Measurements from ENCODE around the gene GMDS. TPM values are rescaled to one million over a fixed set of nuclear protein-coding genes. Genes with fewer than 3 reads are reported as not detected.

The GMDS gene
- total RNA-seq, 1 experiment from 2014 or later = 27.6 TPM

GRCh38 chr6:2196079-2196679 is 49.2 kb downstream of the GMDS start:
- Histone ChIP-seq H4K5ac (ENCODE audit: insufficient read length, low read depth, low read length) (no peak overlapping the region), H3K9me3 (ENCODE audit: control insufficient read depth, low read depth, low read length) (no peaks in the 10 kb centered on the region), H2BK20ac (ENCODE audit: low read depth, low read length, poor library complexity, severe bottlenecking) (no peak overlapping the region), H3K14ac (ENCODE audit: insufficient read depth, low read length) (no peak overlapping the region), H3T11ph (ENCODE audit: low read length) (no peak overlapping the region), H3K27me3 (ENCODE audit: insufficient read depth, low read length) (no peaks in the 10 kb centered on the region), H2BK12ac (ENCODE audit: insufficient read length, low read depth, low read length) (no peak overlapping the region), H3K4ac (ENCODE audit: low read depth, low read length) (no peak overlapping the region), H3K23me2 (ENCODE audit: insufficient read length, low read depth, low read length, poor library complexity, severe bottlenecking) (peaks cover 5% of the 10 kb centered on the region), H3K23ac (ENCODE audit: insufficient read length, low read depth, low read length) (no peak overlapping the region), H3K18ac (ENCODE audit: insufficient read length, low read depth, low read length) (no peak overlapping the region), H3K4me2 (ENCODE audit: insufficient read depth, insufficient read length, low read length) (no peak overlapping the region), H2BK5ac (ENCODE audit: insufficient read length, low read length) (no peak overlapping the region), H3K79me1 (ENCODE audit: insufficient read depth, low read depth, low read length, poor library complexity, severe bottlenecking) (no peaks in the 10 kb centered on the region), H3K9ac (ENCODE audit: extremely low read depth, insufficient read length, low read length) (no peak overlapping the region), H3K27ac (ENCODE audit: insufficient read length, low read depth, low read length) (no peak overlapping the region), H3K56ac (ENCODE audit: insufficient read length, low read depth, low read length) (no peak overlapping the region), H2BK120ac (ENCODE audit: low read depth, low read length, poor library complexity, severe bottlenecking) (no peak overlapping the region), H4K20me1 (ENCODE audit: control insufficient read depth, insufficient read depth, insufficient read length) (no peaks in the 10 kb centered on the region), H3K79me2 (ENCODE audit: insufficient read depth, low read length) (no peaks in the 10 kb centered on the region), H2AFZ (ENCODE audit: low read length) (no peak overlapping the region), H3K4me1 (ENCODE audit: insufficient read depth, low read length) (no peaks in the 10 kb centered on the region), H4K91ac (ENCODE audit: insufficient read length, low read depth, low read length) (no peak overlapping the region), H2BK15ac (ENCODE audit: low read depth, low read length) (no peak overlapping the region), H2AK5ac (ENCODE audit: insufficient read length, low read length) (no peak overlapping the region), H4K8ac (replicated peaks; ENCODE audit: insufficient read length, low read depth, low read length) (no peak overlapping the region)
- DNase-seq = no peak
- no peaks in the 10 kb centered on the region for H3K9me3 Mint-ChIP-seq
- no peaks in the 10 kb centered on the region for H3K27me3 Mint-ChIP-seq (ENCODE audit: low read depth)
- H3K4me3 Mint-ChIP-seq = no peak overlapping the region
- WGBS (ENCODE audit: extremely low coverage, insufficient read length, low lambda C conversion rate) = no CpG with 5 or more reads among the region's 1 CpG
- H3K36me3 Mint-ChIP-seq (ENCODE audit: insufficient read depth in 1 of 3, low read depth in 3 of 3) = peaks cover 0 to 2% (median 0%) of the 10 kb centered on the region in 3 experiments; a peak in 2 of 7 replicates
- TF ChIP-seq CTCF (conservative IDR thresholded peaks at IDR 0.05) = peak; percentile 82
- no peak overlapping the region for H3K27ac Mint-ChIP-seq
- peaks cover 5 to 11% of the 10 kb centered on the region in 2 experiments; a peak in 3 of 4 replicates for H3K4me1 Mint-ChIP-seq
